ENCODE data around the gene SPAG7.

DNA sequence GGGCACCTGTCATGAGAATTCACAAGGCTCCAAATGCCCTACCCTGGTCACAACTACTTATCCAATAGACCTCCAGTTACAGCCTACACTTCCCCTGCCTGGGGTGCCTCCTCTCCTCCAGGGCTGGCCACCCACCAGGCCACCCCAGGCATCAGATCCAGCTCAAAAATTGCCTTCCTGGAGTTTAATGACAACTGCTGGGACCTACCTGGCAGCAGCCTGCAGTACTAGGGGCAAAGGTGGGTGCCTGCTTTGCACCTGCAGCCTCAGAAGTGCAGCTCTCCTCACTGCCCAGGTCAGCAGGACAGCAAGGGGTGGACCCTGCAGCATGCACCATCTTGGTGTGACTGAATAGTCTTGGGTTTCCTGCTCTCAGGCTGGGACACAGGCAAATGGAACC lies 32.0 kb downstream of the SPAG7 start:
- TF ChIP-seq POLR2A (IDR thresholded peaks at IDR 0.05; ENCODE audit: low read depth, low read length) (no peak), POLR2AphosphoS5 (IDR thresholded peaks at IDR 0.05; ENCODE audit: low read depth, low read length) (no peak)

All from GM12892 (cell line).